NCI-H748 treated with DMSO at 0.1 percent for 48 hours (cell line): Measurements from ENCODE around the gene LAG3.

Experiments used
- DNase-seq: peaks from one replicate; lab custom pipeline; 2025; lab: John Stamatoyannopoulos, UW

LAG3 gene

DNA sequence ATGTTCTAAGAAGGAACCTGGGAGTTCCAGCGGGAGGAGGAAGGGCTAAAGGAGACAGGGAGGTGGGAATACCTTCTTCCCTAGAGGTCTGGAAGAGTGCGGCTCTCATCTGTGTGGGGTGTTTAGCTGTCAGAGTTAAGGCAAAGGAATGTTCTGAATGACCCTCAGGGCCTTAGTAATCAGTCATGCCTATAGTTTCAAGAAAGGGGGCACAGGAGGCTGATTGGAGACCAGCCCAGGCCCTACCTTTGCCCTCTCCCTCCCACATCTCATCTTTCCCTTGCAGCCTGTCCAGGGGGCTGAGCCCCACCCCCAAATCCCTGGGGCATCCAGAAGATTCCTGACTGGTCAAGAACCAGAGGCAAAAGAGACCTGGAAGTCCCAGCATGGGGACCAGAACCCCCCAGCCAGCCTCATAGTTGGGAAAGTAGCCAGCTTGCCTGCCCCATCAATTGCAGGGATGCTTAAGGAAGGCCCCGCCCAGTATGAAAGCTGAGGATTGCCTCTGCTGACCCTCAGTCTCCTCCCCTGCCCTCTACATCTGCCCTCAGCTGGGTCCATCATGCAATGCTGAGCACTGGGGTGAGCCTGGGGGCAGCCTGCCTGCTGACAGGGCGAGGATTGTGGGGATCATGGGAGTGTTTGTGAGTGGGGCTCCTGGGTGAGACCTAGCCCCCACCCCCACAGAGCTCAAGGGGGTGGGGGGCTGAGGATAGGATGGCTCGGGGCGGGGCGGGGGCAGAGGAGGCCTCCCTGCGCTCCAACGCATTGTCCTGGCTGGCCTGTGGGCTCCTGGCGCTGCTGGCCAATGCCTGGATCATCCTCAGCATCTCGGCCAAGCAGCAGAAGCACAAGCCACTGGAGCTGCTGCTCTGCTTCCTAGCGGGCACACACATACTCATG lies 51.1 kb downstream of the LAG3 start:
- no peak for DNase-seq

DNA sequence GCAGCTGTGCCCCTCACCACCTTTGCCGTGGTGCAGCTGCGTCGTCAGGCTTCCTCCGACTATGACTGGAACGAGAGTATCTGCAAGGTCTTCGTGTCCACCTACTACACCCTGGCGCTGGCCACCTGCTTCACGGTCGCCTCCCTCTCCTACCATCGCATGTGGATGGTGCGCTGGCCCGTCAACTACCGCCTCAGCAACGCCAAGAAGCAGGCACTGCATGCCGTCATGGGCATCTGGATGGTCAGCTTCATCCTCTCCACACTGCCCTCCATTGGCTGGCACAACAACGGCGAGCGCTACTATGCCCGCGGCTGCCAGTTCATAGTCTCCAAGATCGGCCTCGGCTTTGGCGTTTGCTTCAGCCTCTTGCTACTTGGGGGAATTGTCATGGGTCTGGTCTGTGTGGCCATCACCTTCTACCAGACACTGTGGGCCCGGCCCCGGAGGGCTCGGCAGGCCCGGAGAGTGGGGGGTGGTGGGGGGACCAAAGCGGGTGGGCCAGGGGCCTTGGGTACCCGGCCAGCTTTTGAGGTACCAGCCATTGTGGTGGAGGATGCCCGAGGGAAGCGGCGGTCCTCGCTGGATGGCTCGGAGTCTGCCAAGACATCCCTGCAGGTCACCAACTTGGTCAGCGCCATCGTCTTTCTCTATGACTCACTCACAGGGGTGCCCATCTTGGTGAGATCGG lies 51.9 kb downstream of the LAG3 start:
- no peak for DNase-seq

GRCh38 chr12:6824901-6825381 lies 52.6 kb downstream of the LAG3 start:
- no peak for DNase-seq

DNA sequence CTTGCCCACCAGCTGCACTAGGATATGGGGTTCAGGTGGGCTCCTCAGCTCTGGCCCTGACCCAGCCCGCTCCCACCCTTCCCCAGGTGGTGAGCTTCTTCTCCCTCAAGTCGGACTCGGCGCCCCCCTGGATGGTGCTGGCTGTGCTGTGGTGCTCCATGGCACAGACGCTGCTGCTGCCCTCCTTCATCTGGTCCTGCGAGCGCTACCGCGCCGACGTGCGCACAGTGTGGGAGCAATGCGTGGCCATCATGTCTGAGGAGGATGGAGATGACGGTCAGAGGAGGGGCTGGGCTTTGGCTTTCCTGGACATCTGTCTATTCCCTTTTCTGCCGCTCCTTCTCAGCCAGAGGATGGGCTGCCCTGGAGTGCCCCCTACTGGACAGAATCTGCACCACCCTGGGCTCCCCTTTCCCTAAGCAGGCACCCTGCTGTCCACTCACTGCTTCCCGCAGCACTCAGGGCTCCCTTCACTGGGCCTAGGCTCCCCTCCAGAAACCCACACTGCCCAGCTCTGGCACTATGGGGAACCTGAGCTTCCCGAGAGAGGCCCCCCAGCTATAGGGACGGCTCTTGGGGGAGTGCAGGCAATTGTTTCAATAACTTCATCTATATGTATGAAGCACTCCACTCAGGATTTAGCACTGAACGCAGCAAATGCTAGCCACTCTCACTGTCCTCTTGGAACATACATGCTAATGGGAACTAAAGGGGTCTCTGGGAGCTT lies 53.2 kb downstream of the LAG3 start:
- DNase-seq: peak; percentile 76

DNA sequence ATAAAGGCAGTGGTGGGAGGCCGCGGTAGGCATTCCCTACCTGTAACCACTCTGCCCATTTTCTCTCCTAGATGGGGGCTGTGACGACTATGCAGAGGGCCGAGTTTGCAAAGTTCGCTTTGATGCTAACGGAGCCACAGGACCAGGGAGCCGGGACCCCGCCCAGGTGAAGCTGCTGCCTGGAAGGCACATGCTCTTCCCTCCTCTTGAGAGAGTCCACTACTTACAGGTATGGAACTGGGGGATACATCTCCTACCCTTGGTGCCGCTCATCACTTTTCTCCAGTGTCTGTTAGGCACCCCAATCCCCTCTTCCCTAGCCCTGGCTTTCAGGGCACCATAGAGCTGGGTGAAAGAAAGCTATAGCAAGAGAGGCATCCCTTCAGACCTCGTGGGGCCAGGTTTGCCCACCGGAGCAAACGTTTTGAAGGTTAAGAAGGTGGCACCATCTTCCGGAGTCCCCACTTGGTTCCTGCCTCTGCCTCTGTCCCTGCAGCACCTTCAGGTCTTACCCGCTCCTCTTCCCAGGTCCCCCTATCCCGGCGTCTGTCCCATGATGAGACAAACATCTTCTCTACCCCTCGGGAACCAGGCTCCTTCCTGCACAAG lies 53.9 kb downstream of the LAG3 start:
- DNase-seq: no peak

DNA sequence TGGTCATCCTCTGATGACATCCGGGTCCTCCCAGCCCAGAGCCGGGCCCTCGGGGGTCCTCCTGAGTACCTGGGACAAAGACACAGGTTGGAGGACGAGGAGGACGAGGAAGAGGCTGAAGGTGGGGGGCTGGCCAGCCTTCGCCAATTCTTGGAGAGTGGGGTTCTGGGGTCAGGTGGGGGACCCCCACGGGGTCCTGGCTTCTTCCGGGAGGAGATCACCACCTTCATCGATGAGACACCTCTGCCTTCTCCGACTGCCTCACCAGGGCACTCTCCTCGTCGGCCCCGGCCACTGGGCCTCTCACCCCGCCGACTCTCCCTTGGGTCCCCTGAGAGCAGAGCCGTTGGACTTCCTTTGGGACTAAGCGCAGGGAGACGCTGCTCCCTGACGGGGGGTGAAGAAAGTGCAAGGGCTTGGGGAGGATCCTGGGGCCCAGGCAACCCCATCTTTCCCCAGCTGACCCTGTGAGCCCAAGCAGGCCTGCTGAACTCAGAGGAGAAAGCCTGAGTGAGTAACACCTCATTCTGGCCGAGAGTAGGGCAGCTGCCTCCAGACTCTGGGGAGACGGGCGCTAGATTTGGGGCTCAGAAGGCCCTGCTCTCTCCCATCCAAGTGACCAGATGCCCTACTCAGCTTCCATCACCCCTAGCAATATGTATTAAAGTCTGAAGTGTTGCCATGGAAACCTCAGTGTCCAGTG lies 54.6 kb downstream of the LAG3 start:
- no peak for DNase-seq

GRCh38 chr12:6827437-6827911 lies 55.2 kb downstream of the LAG3 start:
- DNase-seq: peak; percentile 54
